GM12878 (cell line): ENCODE results near the gene PLGRKT. TPM values are rescaled to one million over a fixed set of nuclear protein-coding genes. Genes with fewer than 3 reads are reported as not detected.

Experiments
- ATAC-seq: fragments of 200-7000 bp; cut with Tn5 transposase; 3 replicates; pipeline ENCODE4 v1.9.1; 2020; ENCODE audit warnings: mild to moderate bottlenecking, moderate library complexity
- BruUV-seq: library from RNA; stranded (reverse); fragments of 400-500 nt; replicated peaks from 2 replicates; lab custom pipeline; 2021; lab: Mats Ljungman, UMichigan
- CTCF ChIA-PET: fragments of 300-600 bp; sonication (Branson Sonifier 250); formaldehyde crosslinking; extraction: SDS; loops from one replicate; lab custom pipeline; 2021; ENCODE audit warnings: inconsistent platforms; lab: Yijun Ruan, JAX
- POLR2A ChIA-PET: fragments of 350-600 bp; formaldehyde crosslinking; extraction: SDS; loops from one replicate; lab custom pipeline; 2021; ENCODE audit warnings: inconsistent platforms; lab: Charles Lee
- RAD21 ChIA-PET: fragments of 300-600 bp; sonication (Branson Sonifier 250); formaldehyde crosslinking; loops from one replicate; lab custom pipeline; 2023; ENCODE audit warnings: antibody characterized with exemption; ENCODE audit not compliant: unreplicated experiment; lab: Charles Lee
- SMC1A ChIA-PET: fragments of 300-600 bp; sonication (Branson Sonifier 250); formaldehyde crosslinking; loops from one replicate; lab custom pipeline; 2023; ENCODE audit not compliant: unreplicated experiment, uncharacterized antibody; lab: Charles Lee
- DNase-seq: peaks from one replicate; pipeline ENCODE4 v3.0.0-alpha.2; 2011; ENCODE audit warnings: low read depth, low spot score
- FAIRE-seq: peaks from 3 replicates; lab custom pipeline; 2011; peaks lifted over from hg19 to GRCh38; lab: Jason Lieb, UNC
- H2AFZ ChIP-seq: 2 replicates; pipeline ENCODE4 v1.6.0; 2011; ENCODE audit warnings: low read depth, low read length, control low read depth; ENCODE audit not compliant: control insufficient read depth
- H3K27ac ChIP-seq: 2 replicates; pipeline ENCODE4 v1.5.1; 2011; ENCODE audit warnings: control low read depth; ENCODE audit not compliant: control insufficient read depth, insufficient read depth
- H3K27me3 ChIP-seq, 2 experiments: replicated peaks in 1 of 2; 2 replicates each; pipeline versions ENCODE4 v1.6.0 to v1.6.1; 2011; ENCODE audit warnings: low read length in 1 of 2; ENCODE audit not compliant: control insufficient read depth in 2 of 2, insufficient read depth in 2 of 2
- H3K36me3 ChIP-seq, 2 experiments: 2 replicates each; pipeline ENCODE4 v1.5.1; 2011; ENCODE audit warnings: low read length in 1 of 2; ENCODE audit not compliant: control insufficient read depth in 2 of 2, insufficient read depth in 2 of 2
- H3K4me1 ChIP-seq: 2 replicates; pipeline ENCODE4 v1.6.1; 2011; ENCODE audit warnings: mild to moderate bottlenecking, low read length, moderate library complexity, mixed read lengths; ENCODE audit not compliant: control insufficient read depth, insufficient read depth
- H3K4me2 ChIP-seq: 2 replicates; pipeline ENCODE4 v1.6.0; 2011; ENCODE audit warnings: control low read depth; ENCODE audit not compliant: control insufficient read depth, insufficient read depth
- H3K4me3 ChIP-seq: fragments of 200-600 bp; sonication (generic); 2 replicates; pipeline ENCODE4 v1.5.1; 2016
- H3K79me2 ChIP-seq: 2 replicates; pipeline ENCODE4 v1.6.0; 2011; ENCODE audit warnings: low read length; ENCODE audit not compliant: control insufficient read depth, insufficient read depth
- H3K9ac ChIP-seq: 2 replicates; pipeline ENCODE4 v1.8.0; 2011; ENCODE audit warnings: low read length, control low read depth, mixed read lengths; ENCODE audit not compliant: control insufficient read depth, insufficient read depth
- H3K9me3 ChIP-seq: replicated peaks from 3 replicates; pipeline ENCODE4 v1.5.1; 2011; ENCODE audit warnings: mild to moderate bottlenecking, low read length; ENCODE audit not compliant: control insufficient read depth, insufficient read depth
- H4K20me1 ChIP-seq: 2 replicates; pipeline ENCODE4 v1.6.0; 2011; ENCODE audit not compliant: control insufficient read depth, insufficient read depth
- BCL11A ChIP-seq: IDR thresholded peaks from 2 replicates; pipeline ENCODE4 v1.6.1; 2011; ENCODE audit warnings: low read depth, low read length
- BHLHE40 ChIP-seq, 2 experiments: fragments of 450-650 bp in 1 of 2; IDR thresholded peaks; 2 replicates each; pipeline ENCODE4 v1.6.1; 2011 to 2017; ENCODE audit warnings: low read depth in 2 of 2, borderline replicate concordance in 1 of 2, improper control_type of control experiment in 1 of 2, low read length in 1 of 2, mild to moderate bottlenecking in 1 of 2
- BMI1 ChIP-seq: fragments of 450-650 bp; IDR thresholded peaks from 2 replicates; pipeline ENCODE4 v1.6.1; 2016; ENCODE audit warnings: mild to moderate bottlenecking, moderate library complexity, borderline replicate concordance
- CBFB ChIP-seq: IDR thresholded peaks from 2 replicates; pipeline ENCODE4 v1.6.1; 2016; ENCODE audit warnings: antibody characterized with exemption, low read depth
- CHD2 ChIP-seq: IDR thresholded peaks from 2 replicates; pipeline ENCODE4 v1.6.1; 2011; ENCODE audit warnings: low read depth, low read length, improper control_type of control experiment, borderline replicate concordance
- ELK1 ChIP-seq: IDR thresholded peaks from 2 replicates; pipeline ENCODE4 v1.6.1; 2012; ENCODE audit warnings: low read depth, low read length, improper control_type of control experiment
- FOXM1 ChIP-seq: IDR thresholded peaks from 2 replicates; pipeline ENCODE4 v1.6.1; 2012; ENCODE audit warnings: low read depth, mild to moderate bottlenecking, inconsistent platforms, low read length, moderate library complexity
- HSF1 ChIP-seq: fragments of 150-350 bp; IDR thresholded peaks from 2 replicates; pipeline ENCODE4 v1.6.1; 2014; ENCODE audit warnings: mild to moderate bottlenecking, low read depth, low read length
- IKZF1 ChIP-seq: fragments of 450-650 bp; conservative IDR thresholded peaks from 2 replicates; pipeline ENCODE4 v1.6.1; 2017; ENCODE audit warnings: antibody characterized with exemption, mild to moderate bottlenecking
- MEF2A ChIP-seq: IDR thresholded peaks from 2 replicates; pipeline ENCODE4 v1.6.1; 2011; ENCODE audit warnings: low read depth, mild to moderate bottlenecking, low read length, moderate library complexity; ENCODE audit not compliant: insufficient read depth
- MLLT1 ChIP-seq: fragments of 450-650 bp; IDR thresholded peaks from 2 replicates; pipeline ENCODE4 v1.6.1; 2016; ENCODE audit warnings: mild to moderate bottlenecking
- MXI1 ChIP-seq: fragments of 150-350 bp; IDR thresholded peaks from 2 replicates; pipeline ENCODE4 v1.6.1; 2011; ENCODE audit warnings: low read depth, mild to moderate bottlenecking, inconsistent platforms, low read length, improper control_type of control experiment
- RBBP5 ChIP-seq: fragments of 200-600 bp; sonication (generic); conservative IDR thresholded peaks from 2 replicates; pipeline ENCODE4 v1.6.1; 2016
- ZNF207 ChIP-seq: fragments of 450-650 bp; IDR thresholded peaks from 2 replicates; pipeline ENCODE4 v1.6.1; 2014; ENCODE audit warnings: antibody characterized with exemption, mild to moderate bottlenecking, borderline replicate concordance
- WGBS: methylation state at CpG from one replicate; pipeline ENCODE4 v1.1.6; 2016; ENCODE audit warnings: low lambda C conversion rate; ENCODE audit not compliant: insufficient replicate concordance, insufficient coverage; ENCODE audit errors: missing lambda C conversion rate; 5-methylcytosine and 5-hydroxymethylcytosine counted together
- in situ Hi-C: fragments of 300-500 bp; cut with MboI; formaldehyde crosslinking; loops from 9 replicates; pipeline ENCODE4 v1.14.3; 2018; ENCODE audit warnings: mixed read lengths
- intact Hi-C: fragments of 100-400 bp; cut with micrococcal nuclease; formaldehyde crosslinking; loops from one replicate; pipeline ENCODE4 v1.14.2; 2022; ENCODE audit not compliant: unreplicated experiment
- polyA plus RNA-seq, 11 experiments: library from polyadenylated mRNA; depleted of rRNA in 4 of 11; unstranded in 6 of 11; stranded (reverse) in 5 of 11; fragments of >200 nt; fragmentation: Nextera tagmentation in 4 of 11; fragmentation: Illumina TruSeq in 1 of 11; extraction: Ambion mirVana in 4 of 11; extraction: Trizol in 1 of 11; gene quantifications; 1 replicate in 1 of 11; 2 replicates in 10 of 11; pipeline versions ENCODE4 v1.2.1 to v1.2.3, GENCODE V29; 2011 to 2016; ENCODE audit warnings: inconsistent platforms in 2 of 11, missing spikeins in 2 of 11, low read depth in 1 of 11
- total RNA-seq, 4 experiments: library from RNA; depleted of rRNA in 3 of 4; stranded (reverse); fragments of >200 nt in 3 of 4; fragmentation: Illumina TruSeq in 1 of 4; extraction: Trizol in 1 of 4; gene quantifications; 2 replicates each; pipeline versions ENCODE4 v1.2.1 to v1.2.3, GENCODE V29; 2013 to 2021
- TF ChIP-seq, protein P1 (sequence below): fragments of 150-350 bp; IDR thresholded peaks from 2 replicates; pipeline ENCODE4 v1.6.1; 2016; ENCODE audit warnings: low read depth, low read length

PLGRKT gene
- total and polyA plus RNA-seq, 10 of the 15 experiments (the other 5 are each of a cell fraction or from before 2014, with no cell fraction given): 25.2 to 72.3 (median 38.4) TPM

- in situ Hi-C loops: loop anchor here (5.0 kb wide), 1 partner anchor 133 kb away; no protein-coding TSS in a partner anchor
- peak; percentile 80 for FAIRE-seq
- Histone ChIP-seq H3K4me1 (peaks cover 32% of the 10 kb centered on the region), H3K4me3 (peak overlapping the region; percentile 35), H3K9ac (peak overlapping the region; percentile 56), H2AFZ (no peak overlapping the region), H3K27me3 (no peaks in the 10 kb centered on the region), H3K79me2 (peaks cover 79% of the 10 kb centered on the region), H3K36me3 (peaks cover 13 to 22% of the 10 kb centered on the region in 2 experiments), H3K4me2 (peak overlapping the region; percentile 80), H3K9me3 (no peaks in the 10 kb centered on the region; the same call in 1 of the 3 replicates), H4K20me1 (no peaks in the 10 kb centered on the region), H3K27ac (peak overlapping the region; percentile 81)
- no peak for DNase-seq
- no TSS peak for BruUV-seq
- ATAC-seq: peak; percentile 55
- WGBS: 2% methylated on average over 4 of the region's 4 CpGs
- POLR2A ChIA-PET: interaction anchor here (0.7 to 2.3 kb wide), 17 partner anchors 9 to 169 kb away, joined by 3 to 13 read pairs (median 5); partner anchors contain the start of genes CD274 and PLGRKT
- CTCF ChIA-PET: interaction anchor here (0.6 to 3.0 kb wide), 7 partner anchors 9 to 141 kb away, joined by 3 to 11 read pairs (median 6); partner anchors contain the start of gene CD274
- intact Hi-C loops: loop anchor here (2.0 to 10.0 kb wide), 4 partner anchors 21 to 375 kb away; partner anchors contain the start of gene ERMP1
- RAD21 ChIA-PET: interaction anchor here (0.8 to 5.6 kb wide), 24 partner anchors 10 to 169 kb away, joined by 3 to 43 read pairs (median 5); partner anchors contain the start of genes CD274, PDCD1LG2, PLGRKT and RIC1
- SMC1A ChIA-PET: interaction anchor here (0.7 to 8.9 kb wide), 26 partner anchors 10 to 169 kb away, joined by 3 to 90 read pairs (median 6); partner anchors contain the start of genes CD274, PDCD1LG2 and RIC1
- TF ChIP-seq HSF1 (no peak), CHD2 (peak; percentile 22; the same call in 1 of the 2 replicates), BCL11A (0 out of 2 replicates have a peak, but pooled peaks have one; percentile 56), MXI1 (peak; percentile 58; the same call in 1 of the 2 replicates), ZNF207 (no peak), FOXM1 (peak; percentile 76; the same call in 1 of the 2 replicates), MEF2A (peak; percentile 60; the same call in 1 of the 2 replicates), ELK1 (no peak), BHLHE40 (IDR thresholded peaks at IDR 0.05; ENCODE audit: borderline replicate concordance in 1 of 2, low read depth in 2 of 2, low read length in 1 of 2) (peak; percentile 23 to 39; a peak in 1 of 4 replicates), RBBP5 (no peak), CBFB (no peak), BMI1 (no peak; the same call in 1 of the 2 replicates), MLLT1 (no peak), IKZF1 (peak; percentile 98)
- TF ChIP-seq, protein P1, sequence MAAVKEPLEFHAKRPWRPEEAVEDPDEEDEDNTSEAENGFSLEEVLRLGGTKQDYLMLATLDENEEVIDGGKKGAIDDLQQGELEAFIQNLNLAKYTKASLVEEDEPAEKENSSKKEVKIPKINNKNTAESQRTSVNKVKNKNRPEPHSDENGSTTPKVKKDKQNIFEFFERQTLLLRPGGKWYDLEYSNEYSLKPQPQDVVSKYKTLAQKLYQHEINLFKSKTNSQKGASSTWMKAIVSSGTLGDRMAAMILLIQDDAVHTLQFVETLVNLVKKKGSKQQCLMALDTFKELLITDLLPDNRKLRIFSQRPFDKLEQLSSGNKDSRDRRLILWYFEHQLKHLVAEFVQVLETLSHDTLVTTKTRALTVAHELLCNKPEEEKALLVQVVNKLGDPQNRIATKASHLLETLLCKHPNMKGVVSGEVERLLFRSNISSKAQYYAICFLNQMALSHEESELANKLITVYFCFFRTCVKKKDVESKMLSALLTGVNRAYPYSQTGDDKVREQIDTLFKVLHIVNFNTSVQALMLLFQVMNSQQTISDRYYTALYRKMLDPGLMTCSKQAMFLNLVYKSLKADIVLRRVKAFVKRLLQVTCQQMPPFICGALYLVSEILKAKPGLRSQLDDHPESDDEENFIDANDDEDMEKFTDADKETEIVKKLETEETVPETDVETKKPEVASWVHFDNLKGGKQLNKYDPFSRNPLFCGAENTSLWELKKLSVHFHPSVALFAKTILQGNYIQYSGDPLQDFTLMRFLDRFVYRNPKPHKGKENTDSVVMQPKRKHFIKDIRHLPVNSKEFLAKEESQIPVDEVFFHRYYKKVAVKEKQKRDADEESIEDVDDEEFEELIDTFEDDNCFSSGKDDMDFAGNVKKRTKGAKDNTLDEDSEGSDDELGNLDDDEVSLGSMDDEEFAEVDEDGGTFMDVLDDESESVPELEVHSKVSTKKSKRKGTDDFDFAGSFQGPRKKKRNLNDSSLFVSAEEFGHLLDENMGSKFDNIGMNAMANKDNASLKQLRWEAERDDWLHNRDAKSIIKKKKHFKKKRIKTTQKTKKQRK: no peak
Measured at GRCh38 chr9:5459289-5459829, 21.6 kb upstream of the PLGRKT start.
